ENCODE results near the gene PRRC2B. TPM values are rescaled to one million over a fixed set of nuclear protein-coding genes. Genes with fewer than 3 reads are reported as not detected.

PRRC2B gene
- total and polyA plus RNA-seq, 2 of the 13 experiments (the other 11 are each of a cell fraction or from before 2014, with no cell fraction given), result 20.8 to 37.4 TPM

DNA sequence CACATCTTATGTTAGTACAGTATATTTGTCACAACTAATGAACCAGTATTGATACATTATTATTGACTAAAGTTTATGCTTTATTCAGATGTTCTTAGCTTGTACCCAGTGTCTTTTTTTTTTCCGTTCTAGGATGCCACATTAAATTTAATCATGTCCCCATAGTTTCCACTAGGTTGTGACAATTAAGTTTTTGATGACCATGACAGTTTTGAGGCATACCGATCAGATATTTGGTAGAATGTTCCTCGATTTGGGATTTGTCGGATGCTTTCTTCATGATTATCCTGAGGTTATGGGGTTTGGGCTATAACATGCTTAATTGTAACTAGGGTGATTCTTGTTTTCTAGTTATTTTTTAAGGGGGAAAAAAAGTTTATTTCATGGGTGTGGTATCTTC lies 22.6 kb downstream of the PRRC2B start:
- Histone ChIP-seq H3K27ac (ENCODE audit: extremely low read length, insufficient read depth, low read length) (no peak overlapping the region), H4K20me1 (ENCODE audit: insufficient read depth, low read length) (peaks cover 80% of the 10 kb centered on the region), H2AFZ (ENCODE audit: low read length) (no peak overlapping the region), H3K4me3 (replicated peaks in 1 of 3; ENCODE audit: insufficient read depth in 1 of 3, low read depth in 2 of 3, low read length in 3 of 3) (no peak overlapping the region), H3K4me2 (ENCODE audit: low read depth, low read length) (no peak overlapping the region), H3K36me3 (replicated peaks in 1 of 2; ENCODE audit: control insufficient read depth in 1 of 2, insufficient read depth in 2 of 2, low read length in 2 of 2) (peaks cover 3 to 20% of the 10 kb centered on the region in 2 experiments; a peak in 4 of 5 replicates), H3K27me3 (ENCODE audit: control insufficient read depth in 1 of 2, insufficient read depth in 2 of 2, low read length in 2 of 2) (no peaks in the 10 kb centered on the region), H3K9me3 (ENCODE audit: low read length) (no peaks in the 10 kb centered on the region), H3K9ac (ENCODE audit: insufficient read depth, low read depth, low read length) (no peak overlapping the region), H3K4me1 (ENCODE audit: insufficient read depth, low read length) (peaks cover 98% of the 10 kb centered on the region), H3K79me2 (ENCODE audit: insufficient read depth, low read length) (peaks cover 98% of the 10 kb centered on the region)
- no TSS peak for BruUV-seq (replicated peaks)
- ATAC-seq (no peak), FAIRE-seq (no peak), DNase-seq (ENCODE audit: low spot score) (no peak)
- TF ChIP-seq, protein P1, sequence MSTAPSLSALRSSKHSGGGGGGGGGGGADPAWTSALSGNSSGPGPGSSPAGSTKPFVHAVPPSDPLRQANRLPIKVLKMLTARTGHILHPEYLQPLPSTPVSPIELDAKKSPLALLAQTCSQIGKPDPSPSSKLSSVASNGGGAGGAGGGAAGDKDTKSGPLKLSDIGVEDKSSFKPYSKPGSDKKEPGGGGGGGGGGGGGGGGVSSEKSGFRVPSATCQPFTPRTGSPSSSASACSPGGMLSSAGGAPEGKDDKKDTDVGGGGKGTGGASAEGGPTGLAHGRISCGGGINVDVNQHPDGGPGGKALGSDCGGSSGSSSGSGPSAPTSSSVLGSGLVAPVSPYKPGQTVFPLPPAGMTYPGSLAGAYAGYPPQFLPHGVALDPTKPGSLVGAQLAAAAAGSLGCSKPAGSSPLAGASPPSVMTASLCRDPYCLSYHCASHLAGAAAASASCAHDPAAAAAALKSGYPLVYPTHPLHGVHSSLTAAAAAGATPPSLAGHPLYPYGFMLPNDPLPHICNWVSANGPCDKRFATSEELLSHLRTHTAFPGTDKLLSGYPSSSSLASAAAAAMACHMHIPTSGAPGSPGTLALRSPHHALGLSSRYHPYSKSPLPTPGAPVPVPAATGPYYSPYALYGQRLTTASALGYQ (CRISPR knock-in tag; IDR thresholded peaks at IDR 0.05), result no peak
- peak; percentile 76 for TF ChIP-seq MAFF (IDR thresholded peaks at IDR 0.05; ENCODE audit: low read depth, low read length)
- peak; percentile 86 to 87 for TF ChIP-seq MAFK (conservative IDR thresholded peaks at IDR 0.05 in 1 of 2, IDR thresholded peaks at IDR 0.05 in 1 of 2; ENCODE audit: low read length in 2 of 2)
- POLR2A ChIA-PET, result no interaction called here
- WGBS (ENCODE audit: low lambda C conversion rate), result 98% methylated on average over 4 of the region's 4 CpGs
- CTCF ChIA-PET (ENCODE audit: low intra/inter-chr PET ratio, low total read pairs), result no interaction called here
- in situ Hi-C loops (cut with HindIII; ENCODE audit: extremely low pct_ligation_motif_present, low pct_unique_long_range_greater_than_20kb), result no loop called here
- intact Hi-C loops (cut with micrococcal nuclease; ENCODE audit: unreplicated experiment), result no loop called here

DNA sequence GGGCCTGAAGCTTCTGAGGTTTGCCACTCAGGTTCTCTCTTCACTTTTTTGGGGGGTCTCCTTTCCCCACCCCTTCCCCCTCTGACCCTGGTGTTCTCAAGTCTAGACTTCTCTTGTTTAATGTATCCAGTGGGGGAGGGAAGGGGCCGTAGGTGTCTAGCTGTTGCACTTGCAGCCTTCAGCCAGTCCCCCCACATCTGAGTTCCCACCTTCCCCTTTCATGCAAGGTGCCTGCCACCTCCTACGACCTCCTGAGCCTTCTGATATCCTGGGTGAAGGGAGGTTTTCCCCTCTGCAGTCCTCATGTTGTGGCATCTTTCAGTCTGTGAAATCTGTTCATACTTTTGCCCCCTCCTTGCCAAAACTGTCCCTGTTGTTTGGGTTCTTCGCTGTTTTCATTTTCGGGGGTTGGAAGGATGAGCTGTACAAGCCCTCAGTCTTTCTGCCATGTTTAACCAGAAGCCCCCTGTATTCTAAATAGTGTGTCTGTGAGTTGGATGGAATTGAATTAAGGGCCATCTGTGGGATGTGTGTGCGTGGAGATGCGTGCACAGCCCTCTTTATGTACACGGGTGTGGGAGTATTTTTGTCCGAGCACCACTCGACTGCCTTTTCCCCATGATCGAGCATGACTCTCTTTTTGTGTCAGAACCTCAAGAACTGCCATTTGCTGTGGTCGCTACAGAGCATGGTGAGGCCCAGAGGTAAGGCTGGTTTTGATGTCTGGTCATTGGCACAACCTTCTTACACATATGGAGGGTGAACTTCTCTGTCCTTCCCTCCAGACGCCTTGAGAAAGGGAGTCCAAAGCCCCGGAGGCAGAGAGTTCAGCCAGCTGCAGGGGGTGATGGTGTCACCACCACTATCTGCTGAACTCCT lies 23.6 kb downstream of the PRRC2B start:
- POLR2A ChIA-PET, result interaction anchor here (1.1 kb wide), 1 partner anchor 14 kb away, joined by 3 read pairs; no protein-coding TSS in a partner anchor
- Histone ChIP-seq H3K4me2 (ENCODE audit: low read depth, low read length) (no peak overlapping the region), H3K79me2 (ENCODE audit: insufficient read depth, low read length) (peaks cover 98% of the 10 kb centered on the region), H3K9me3 (ENCODE audit: low read length) (no peaks in the 10 kb centered on the region), H3K27me3 (ENCODE audit: control insufficient read depth in 1 of 2, insufficient read depth in 2 of 2, low read length in 2 of 2) (no peaks in the 10 kb centered on the region), H3K36me3 (replicated peaks in 1 of 2; ENCODE audit: control insufficient read depth in 1 of 2, insufficient read depth in 2 of 2, low read length in 2 of 2) (peaks cover 3 to 23% of the 10 kb centered on the region in 2 experiments; a peak in 4 of 5 replicates), H4K20me1 (ENCODE audit: insufficient read depth, low read length) (peaks cover 82% of the 10 kb centered on the region), H2AFZ (ENCODE audit: low read length) (no peak overlapping the region), H3K4me1 (ENCODE audit: insufficient read depth, low read length) (peaks cover 95% of the 10 kb centered on the region), H3K9ac (ENCODE audit: insufficient read depth, low read depth, low read length) (no peak overlapping the region), H3K27ac (ENCODE audit: extremely low read length, insufficient read depth, low read length) (peak overlapping the region; percentile 22), H3K4me3 (replicated peaks in 1 of 3; ENCODE audit: insufficient read depth in 1 of 3, low read depth in 2 of 3, low read length in 3 of 3) (no peak overlapping the region)
- intact Hi-C loops (cut with micrococcal nuclease; ENCODE audit: unreplicated experiment) (no loop called here), in situ Hi-C loops (cut with HindIII; ENCODE audit: extremely low pct_ligation_motif_present, low pct_unique_long_range_greater_than_20kb) (no loop called here)
- FAIRE-seq (no peak), ATAC-seq (no peak), DNase-seq (ENCODE audit: low spot score) (no peak)
- no peak for TF ChIP-seq ZNF891 (CRISPR knock-in tag; IDR thresholded peaks at IDR 0.05)
- TF ChIP-seq CEBPB (IDR thresholded peaks at IDR 0.05; ENCODE audit: borderline replicate concordance, low read depth, low read length), result no peak
- BruUV-seq (replicated peaks), result no TSS peak
- CTCF ChIA-PET (ENCODE audit: low intra/inter-chr PET ratio, low total read pairs), result no interaction called here
- 95% methylated on average over 12 of the region's 13 CpGs for WGBS (ENCODE audit: low lambda C conversion rate)
